Fibroblast of gingiva (primary cell): Measurements from ENCODE around the gene JAKMIP1.
"Not testable (repeated sequence)": the region's sequence is repeated elsewhere in the genome, so short reads cannot be mapped to it uniquely, and the experiment has no call there.

ENCODE experiments used
- DNase-seq: peaks from one replicate; pipeline ENCODE4 v3.0.0-alpha.2; 2011; ENCODE audit warnings: low read depth

JAKMIP1 gene

GRCh38 chr4:6013564-6013963 lies 186.8 kb downstream of the JAKMIP1 start:
- DNase-seq = no peak

- no peak for DNase-seq
Measured at GRCh38 chr4:6012200-6012599, 188.1 kb downstream of the JAKMIP1 start.

GRCh38 chr4:6011686-6012085 lies 188.7 kb downstream of the JAKMIP1 start:
- DNase-seq = no peak

- DNase-seq = no peak
Measured at GRCh38 chr4:6011271-6011671, 189.1 kb downstream of the JAKMIP1 start.

GRCh38 chr4:6010789-6011188 lies 189.6 kb downstream of the JAKMIP1 start:
- no peak for DNase-seq

- DNase-seq = no peak
Measured at GRCh38 chr4:6009452-6009851, 190.9 kb downstream of the JAKMIP1 start.

- no peak for DNase-seq
Measured at GRCh38 chr4:6008766-6009385, 191.5 kb downstream of the JAKMIP1 start.

GRCh38 chr4:6008092-6008551 lies 192.2 kb downstream of the JAKMIP1 start:
- DNase-seq = no peak

GRCh38 chr4:6005175-6005574 lies 195.2 kb downstream of the JAKMIP1 start:
- no peak for DNase-seq

GRCh38 chr4:6003485-6003884 lies 196.9 kb downstream of the JAKMIP1 start:
- not testable (repeated sequence) for DNase-seq

- no peak for DNase-seq
Measured at GRCh38 chr4:6002926-6003325, 197.4 kb downstream of the JAKMIP1 start.

- DNase-seq = no peak
Measured at GRCh38 chr4:6002492-6002833, 197.9 kb downstream of the JAKMIP1 start.

- DNase-seq = no peak
Measured at GRCh38 chr4:6001680-6002491, 198.5 kb downstream of the JAKMIP1 start.

GRCh38 chr4:5999830-6000365 lies 200.5 kb downstream of the JAKMIP1 start:
- no peak for DNase-seq

GRCh38 chr4:5999356-5999755 lies 201.0 kb downstream of the JAKMIP1 start:
- no peak for DNase-seq

GRCh38 chr4:5998333-5998936 lies 201.9 kb downstream of the JAKMIP1 start:
- DNase-seq = peak; percentile 10

GRCh38 chr4:5996641-5997040 lies 203.7 kb downstream of the JAKMIP1 start:
- no peak for DNase-seq

- no peak for DNase-seq
Measured at GRCh38 chr4:5995901-5996623, 204.3 kb downstream of the JAKMIP1 start.

GRCh38 chr4:5993876-5994811 lies 206.2 kb downstream of the JAKMIP1 start:
- DNase-seq = no peak

GRCh38 chr4:5993346-5993745 lies 207.0 kb downstream of the JAKMIP1 start:
- DNase-seq = not testable (repeated sequence)

- no peak for DNase-seq
Measured at GRCh38 chr4:5992828-5993321, 207.5 kb downstream of the JAKMIP1 start.
